PC-3 (cell line): ENCODE measurements around the gene WDR87. TPM values are rescaled to one million over a fixed set of nuclear protein-coding genes. Genes with fewer than 3 reads are reported as not detected.

ENCODE experiments used
- ATAC-seq: fragments of 200-7000 bp; cut with Tn5 transposase; 2 replicates; pipeline ENCODE4 v1.9.1; 2020; ENCODE audit warnings: mild to moderate bottlenecking, moderate library complexity
- BruUV-seq: library from RNA; stranded (reverse); fragments of 400-500 nt; replicated peaks from 2 replicates; lab custom pipeline; 2021; lab: Mats Ljungman, UMichigan
- CTCF ChIA-PET: fragments of 300-600 bp; sonication (Branson Sonifier 250); formaldehyde crosslinking; loops from one replicate; lab custom pipeline; 2022; ENCODE audit warnings: antibody characterized with exemption; lab: Charles Lee
- POLR2A ChIA-PET: fragments of 300-600 bp; sonication (Branson Sonifier 250); formaldehyde crosslinking; loops from one replicate; lab custom pipeline; 2022; ENCODE audit warnings: antibody characterized with exemption; ENCODE audit not compliant: unreplicated experiment; lab: Charles Lee
- DNase-seq: peaks from one replicate; pipeline ENCODE4 v3.0.0-alpha.2; 2015
- H2AFZ ChIP-seq: fragments of 300-600 bp; sonication (generic); 2 replicates; pipeline ENCODE4 v1.6.0; 2016; ENCODE audit warnings: antibody characterized with exemption, low read length
- H3F3A ChIP-seq: fragments of 300-600 bp; sonication (generic); one replicate; pipeline ENCODE4 v1.6.0; 2017; ENCODE audit warnings: antibody characterized with exemption, low read length, control low read depth, mild to moderate bottlenecking; ENCODE audit not compliant: unreplicated experiment
- H3K27ac ChIP-seq: fragments of 300-600 bp; sonication (generic); 2 replicates; pipeline ENCODE4 v1.5.1; 2016; ENCODE audit warnings: mild to moderate bottlenecking, low read length
- H3K27me3 ChIP-seq: fragments of 300-600 bp; sonication (generic); 2 replicates; pipeline ENCODE4 v1.6.1; 2016; ENCODE audit warnings: low read length, mixed read lengths
- H3K36me3 ChIP-seq: fragments of 300-600 bp; sonication (generic); 2 replicates; pipeline ENCODE4 v1.6.1; 2016; ENCODE audit warnings: low read depth, mixed run types, low read length, mixed read lengths
- H3K4me1 ChIP-seq: fragments of 300-600 bp; sonication (generic); 2 replicates; pipeline ENCODE4 v1.5.1; 2016; ENCODE audit warnings: low read length; ENCODE audit not compliant: insufficient read depth
- H3K4me2 ChIP-seq: fragments of 300-600 bp; sonication (generic); 2 replicates; pipeline ENCODE4 v1.6.0; 2016; ENCODE audit warnings: low read length
- H3K4me3 ChIP-seq: fragments of 300-600 bp; sonication (generic); 2 replicates; pipeline ENCODE4 v1.5.1; 2016; ENCODE audit warnings: mild to moderate bottlenecking, low read length, mixed read lengths
- H3K79me2 ChIP-seq: fragments of 300-600 bp; sonication (generic); 2 replicates; pipeline ENCODE4 v1.6.1; 2017; ENCODE audit warnings: low read length, mixed read lengths
- H3K9ac ChIP-seq: fragments of 300-600 bp; sonication (generic); 2 replicates; pipeline ENCODE4 v1.6.0; 2016; ENCODE audit warnings: mild to moderate bottlenecking, low read length
- H3K9me2 ChIP-seq: fragments of 300-600 bp; sonication (generic); replicated peaks from 2 replicates; pipeline ENCODE4 v1.6.1; 2016; ENCODE audit warnings: mixed run types, low read length, mixed read lengths
- H3K9me3 ChIP-seq: fragments of 300-600 bp; sonication (generic); 2 replicates; pipeline ENCODE4 v1.6.1; 2016; ENCODE audit warnings: low read length, mixed read lengths
- H4K20me1 ChIP-seq: fragments of 300-600 bp; sonication (generic); 2 replicates; pipeline ENCODE4 v1.6.1; 2016; ENCODE audit warnings: low read length, mixed read lengths
- EZH2 ChIP-seq: fragments of 300-600 bp; sonication (generic); IDR thresholded peaks from one replicate; pipeline ENCODE4 v1.6.1; 2017; ENCODE audit warnings: antibody characterized with exemption, mild to moderate bottlenecking, low read length; ENCODE audit not compliant: unreplicated experiment
- EZH2phosphoT487 ChIP-seq: fragments of 300-600 bp; sonication (generic); IDR thresholded peaks from 2 replicates; pipeline ENCODE4 v1.6.1; 2018; ENCODE audit warnings: mild to moderate bottlenecking, antibody characterized with exemption, low read length, borderline replicate concordance
- intact Hi-C: fragments of 100-400 bp; cut with micrococcal nuclease; formaldehyde crosslinking; loops from 2 replicates; pipeline ENCODE4 v1.9.0; 2023
- total RNA-seq: library from RNA; depleted of rRNA; stranded (reverse); fragments of >200 nt; gene quantifications from 2 replicates; pipeline ENCODE4 v1.2.3, GENCODE V29; 2014
- TF ChIP-seq, protein P1 (sequence below): fragments of 300-600 bp; sonication (generic); conservative IDR thresholded peaks from 2 replicates; pipeline ENCODE4 v1.5.1; 2017; ENCODE audit warnings: antibody characterized with exemption, low read depth, mild to moderate bottlenecking, low read length

Gene WDR87
- total RNA-seq, 1 experiment from 2014 or later = not detected

DNA sequence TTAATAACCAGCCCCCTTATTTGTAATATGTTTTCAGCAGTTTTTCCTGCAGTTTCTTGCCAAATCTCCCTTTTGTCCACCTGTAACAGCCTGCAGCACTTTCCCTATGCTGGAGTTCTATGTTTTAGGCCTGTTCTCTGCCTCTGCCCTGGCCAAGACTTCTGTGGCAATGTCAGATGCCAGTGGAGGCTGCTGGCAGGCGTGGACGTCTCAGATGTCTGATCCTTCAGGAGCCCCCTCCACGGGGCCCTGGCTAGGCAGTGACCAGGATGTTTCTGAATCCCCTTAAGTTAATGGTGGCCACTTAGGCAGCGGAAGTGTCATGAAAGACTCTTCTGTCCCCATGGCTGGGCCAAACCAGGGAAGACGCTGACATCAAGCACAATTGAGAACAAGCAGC lies 41.4 kb upstream of the WDR87 start:
- Histone ChIP-seq H3K27ac (no peak overlapping the region), H3F3A (no peaks in the 10 kb centered on the region), H2AFZ (no peak overlapping the region), H3K4me2 (no peak overlapping the region), H3K36me3 (no peaks in the 10 kb centered on the region; the same call in 1 of the 2 replicates), H3K9me3 (no peaks in the 10 kb centered on the region), H3K4me3 (no peak overlapping the region), H3K79me2 (peaks cover 95% of the 10 kb centered on the region), H3K27me3 (no peaks in the 10 kb centered on the region), H3K9ac (no peak overlapping the region), H3K9me2 (no peaks in the 10 kb centered on the region), H4K20me1 (no peaks in the 10 kb centered on the region), H3K4me1 (peaks cover 24% of the 10 kb centered on the region)
- ChIA-PET POLR2A (no interaction called here), CTCF (no interaction called here)
- DNase-seq (no peak), ATAC-seq (no peak)
- BruUV-seq = no TSS peak
- TF ChIP-seq EZH2 = no peak
- TF ChIP-seq, protein P1, sequence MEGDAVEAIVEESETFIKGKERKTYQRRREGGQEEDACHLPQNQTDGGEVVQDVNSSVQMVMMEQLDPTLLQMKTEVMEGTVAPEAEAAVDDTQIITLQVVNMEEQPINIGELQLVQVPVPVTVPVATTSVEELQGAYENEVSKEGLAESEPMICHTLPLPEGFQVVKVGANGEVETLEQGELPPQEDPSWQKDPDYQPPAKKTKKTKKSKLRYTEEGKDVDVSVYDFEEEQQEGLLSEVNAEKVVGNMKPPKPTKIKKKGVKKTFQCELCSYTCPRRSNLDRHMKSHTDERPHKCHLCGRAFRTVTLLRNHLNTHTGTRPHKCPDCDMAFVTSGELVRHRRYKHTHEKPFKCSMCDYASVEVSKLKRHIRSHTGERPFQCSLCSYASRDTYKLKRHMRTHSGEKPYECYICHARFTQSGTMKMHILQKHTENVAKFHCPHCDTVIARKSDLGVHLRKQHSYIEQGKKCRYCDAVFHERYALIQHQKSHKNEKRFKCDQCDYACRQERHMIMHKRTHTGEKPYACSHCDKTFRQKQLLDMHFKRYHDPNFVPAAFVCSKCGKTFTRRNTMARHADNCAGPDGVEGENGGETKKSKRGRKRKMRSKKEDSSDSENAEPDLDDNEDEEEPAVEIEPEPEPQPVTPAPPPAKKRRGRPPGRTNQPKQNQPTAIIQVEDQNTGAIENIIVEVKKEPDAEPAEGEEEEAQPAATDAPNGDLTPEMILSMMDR = no peak
- TF ChIP-seq EZH2phosphoT487 = no peak
- intact Hi-C loops = no loop called here

DNA sequence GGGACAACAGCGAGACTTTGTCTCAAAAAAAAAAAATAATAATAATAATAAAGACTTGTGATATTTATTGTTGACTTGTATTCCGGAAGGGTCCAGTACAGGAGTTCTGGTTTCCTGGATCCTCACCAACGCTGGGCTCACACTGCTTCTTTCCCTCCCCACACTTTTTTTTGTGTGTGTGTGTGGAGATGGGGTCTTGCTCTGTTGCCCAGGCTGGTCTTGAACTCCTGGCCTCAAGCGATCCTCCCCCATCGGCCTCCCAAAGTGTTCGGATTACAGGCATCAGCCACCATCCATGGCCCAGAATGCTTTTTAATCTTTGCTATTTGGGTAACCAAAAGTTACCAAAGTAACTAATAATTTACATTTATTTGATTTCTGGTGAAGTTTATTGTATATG lies 39.7 kb upstream of the WDR87 start:
- no peak for DNase-seq
- no peaks in the 10 kb centered on the region for H3F3A ChIP-seq
- POLR2A ChIA-PET = no interaction called here

DNA sequence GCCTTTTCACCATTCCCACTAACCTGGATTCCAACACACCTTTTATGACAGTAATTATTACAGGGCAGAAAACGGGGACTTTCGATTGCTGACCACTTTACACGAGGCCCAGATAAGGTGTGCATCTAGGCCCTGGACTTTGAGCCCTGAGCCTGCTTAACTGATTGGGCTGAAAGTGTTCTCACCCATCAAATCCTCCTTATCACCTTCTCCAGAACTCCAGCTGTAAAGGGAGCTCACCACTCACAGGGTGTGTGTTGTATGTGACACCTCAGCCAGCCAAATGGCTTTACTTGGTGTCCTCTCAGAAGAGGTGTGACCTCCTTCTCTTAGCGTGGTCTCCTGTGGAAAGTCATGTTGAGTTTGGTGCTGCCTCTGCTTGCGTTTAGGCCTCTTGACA lies 37.1 kb upstream of the WDR87 start:
- H4K20me1 ChIP-seq = no peaks in the 10 kb centered on the region
- peaks cover 90% of the 10 kb centered on the region for H3K79me2 ChIP-seq
- H3K27ac ChIP-seq = no peak overlapping the region
- BruUV-seq = no TSS peak
- no peaks in the 10 kb centered on the region for H3F3A ChIP-seq
- no peaks in the 10 kb centered on the region for H3K9me3 ChIP-seq
- no peaks in the 10 kb centered on the region; the same call in 1 of the 2 replicates for H3K36me3 ChIP-seq
- no peaks in the 10 kb centered on the region for H3K27me3 ChIP-seq
- DNase-seq (no peak), ATAC-seq (no peak)
- intact Hi-C loops = no loop called here
- TF ChIP-seq EZH2 (no peak), EZH2phosphoT487 (no peak)
- TF ChIP-seq, protein P1 = no peak
- CTCF ChIA-PET = no interaction called here
- POLR2A ChIA-PET = no interaction called here
- no peak overlapping the region for H3K4me3 ChIP-seq
- no peak overlapping the region for H2AFZ ChIP-seq
- peaks cover 37% of the 10 kb centered on the region for H3K4me1 ChIP-seq
- no peak overlapping the region for H3K9ac ChIP-seq
- no peaks in the 10 kb centered on the region for H3K9me2 ChIP-seq
- no peak overlapping the region for H3K4me2 ChIP-seq

More for the DNA sequence above, 39.7 kb upstream of the WDR87 start:
- Histone ChIP-seq H3K9me2 (no peaks in the 10 kb centered on the region), H2AFZ (no peak overlapping the region), H3K36me3 (no peaks in the 10 kb centered on the region; the same call in 1 of the 2 replicates), H3K4me2 (no peak overlapping the region), H3K4me3 (no peak overlapping the region), H3K27me3 (no peaks in the 10 kb centered on the region), H3K9me3 (no peaks in the 10 kb centered on the region), H3K27ac (no peak overlapping the region), H3K9ac (no peak overlapping the region), H3K79me2 (peaks cover 92% of the 10 kb centered on the region), H4K20me1 (no peaks in the 10 kb centered on the region), H3K4me1 (peaks cover 31% of the 10 kb centered on the region)
- TF ChIP-seq EZH2 (no peak), EZH2phosphoT487 (no peak)
- TF ChIP-seq, protein P1 = no peak
- intact Hi-C loops = no loop called here
- no peak for ATAC-seq
- no TSS peak for BruUV-seq
- CTCF ChIA-PET = no interaction called here
